ENCODE measurements around the gene SYPL2. TPM values are rescaled to one million over a fixed set of nuclear protein-coding genes. Genes with fewer than 3 reads are reported as not detected.
"Not testable (repeated sequence)": the region's sequence is repeated elsewhere in the genome, so short reads cannot be mapped to it uniquely, and the experiment has no call there.

Gene SYPL2
- 1 to 10 TPM in 1 of 5 donors, under 1 TPM in 4; 0.13 to 9.0 (median 0.26) TPM for polyA plus RNA-seq (ENCODE audit: insufficient read depth in 1 of 5, insufficient read length in 5 of 5, low replicate concordance in 1 of 5)
- long read RNA-seq, donor 1 = 0 reads
- long read RNA-seq, donor 2 = 0 reads
- long read RNA-seq, donor 3 = 0 reads
- long read RNA-seq, donor 4 = 0 reads
- long read RNA-seq, donor 5 = 0 reads
- long read RNA-seq, donor 6, partial matches to known transcripts = 0 of 1 reads
- long read RNA-seq, donor 6, other reads (novel, unspliced or antisense) = 0 of 1 reads
- long read RNA-seq, donor 7 = 0 reads
- long read RNA-seq, donor 8 = 0 reads

- no peak for DNase-seq
These were observed at the start of gene SYPL2 for GRCh38 chr1:109466452-109467300. Gene SYPL2 (plus strand): TSS chr1:109466546. CDS start chr1:109466844, 298 bp downstream.

GRCh38 chr1:109423498-109423897 lies 42.8 kb upstream of the SYPL2 start:
- no peak for DNase-seq

DNA sequence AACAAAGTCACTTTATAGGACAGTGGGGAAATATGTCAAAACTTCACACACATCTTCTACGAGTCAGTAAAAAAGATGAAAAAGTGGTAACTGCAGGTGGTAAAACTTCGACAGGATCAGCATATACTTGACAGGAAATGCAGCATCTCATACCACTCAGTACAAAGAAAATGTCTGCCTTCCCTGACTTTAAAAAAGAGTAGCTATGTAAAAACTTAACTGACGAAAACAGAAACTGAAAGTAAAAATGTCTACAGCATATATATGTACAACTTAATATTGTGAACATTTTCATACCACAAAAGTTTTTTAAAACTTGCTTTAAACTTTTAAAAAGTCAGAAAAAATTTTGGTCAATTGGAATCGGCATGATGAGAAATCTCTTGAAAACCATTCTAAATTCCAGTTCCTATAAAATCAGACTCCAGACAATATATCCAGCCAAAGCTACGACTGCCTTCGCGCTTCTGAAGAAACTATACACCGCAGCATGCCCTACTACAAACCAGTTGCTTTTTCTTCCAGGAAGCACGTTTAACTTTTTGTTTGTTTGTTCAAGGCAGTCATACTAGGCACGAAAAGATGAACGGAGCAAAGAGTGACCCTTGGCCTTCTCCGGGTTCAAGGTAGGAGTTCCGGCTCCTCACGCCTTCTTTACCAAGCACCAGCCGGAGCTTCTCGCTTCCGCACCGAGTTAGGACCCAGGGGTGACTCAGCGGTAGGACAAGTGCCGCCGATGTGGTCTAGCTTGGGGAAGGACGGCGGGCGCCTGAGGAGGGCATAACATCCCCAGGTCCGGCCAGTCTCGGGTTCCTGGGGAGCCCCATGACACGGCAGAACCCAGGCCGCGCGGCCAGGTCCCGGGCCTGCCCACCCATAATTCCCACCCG lies 40.7 kb upstream of the SYPL2 start:
- DNase-seq = peak in 1 of 2 donors; percentile 30

DNA sequence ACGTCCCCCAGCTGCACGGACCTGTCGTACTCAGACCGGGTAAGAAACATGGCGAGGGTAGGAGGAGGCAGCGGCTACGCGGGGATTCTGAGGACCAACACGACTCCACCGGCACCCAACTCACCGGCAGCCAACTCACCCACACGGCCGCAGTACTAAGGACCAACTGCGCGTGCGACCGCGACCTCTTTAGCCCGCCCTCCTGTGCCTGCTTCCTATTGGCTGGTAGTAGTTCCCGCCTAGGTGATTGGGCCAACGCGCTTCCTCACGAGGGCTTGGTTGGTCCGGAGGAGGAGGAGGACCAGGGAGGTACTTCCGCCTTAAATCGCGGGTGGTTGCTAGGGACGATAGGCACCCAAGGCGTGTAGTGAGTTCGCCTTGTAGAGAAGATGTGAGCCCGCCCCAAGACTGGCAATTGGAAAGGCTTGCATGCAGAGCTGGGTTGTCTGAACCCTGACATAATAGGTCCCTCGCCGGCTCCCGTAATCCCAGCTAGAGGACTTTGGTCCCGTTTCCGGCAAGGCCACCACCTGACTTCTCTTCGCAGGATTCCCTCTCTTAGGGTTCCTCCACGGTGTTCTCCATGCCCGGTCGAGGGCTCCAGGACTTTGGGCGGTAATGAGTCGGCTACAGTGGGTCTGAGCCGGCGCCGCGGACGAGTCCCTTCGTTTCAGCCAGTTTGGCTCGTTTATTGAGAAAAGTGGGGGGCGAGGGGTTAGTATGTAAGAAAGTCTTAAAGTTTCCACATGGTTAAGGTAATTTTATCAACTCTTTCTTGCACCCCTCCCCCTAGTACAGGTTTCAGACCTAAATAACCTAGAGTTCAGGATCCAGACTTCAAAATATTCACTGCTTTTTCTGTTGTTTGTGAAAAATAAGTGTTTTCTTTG lies 39.8 kb upstream of the SYPL2 start, which contains the start of gene PSMA5:
Gene PSMA5, minus strand, starts transcription at position 168 of the 890 bp plus-strand sequence. Its CDS starts 118 bp downstream, at position 50.
- peak; percentile 94 to 95 for DNase-seq

GRCh38 chr1:109427171-109427467 lies 39.2 kb upstream of the SYPL2 start:
- peak in 1 of 2 donors; percentile 7 for DNase-seq

DNA sequence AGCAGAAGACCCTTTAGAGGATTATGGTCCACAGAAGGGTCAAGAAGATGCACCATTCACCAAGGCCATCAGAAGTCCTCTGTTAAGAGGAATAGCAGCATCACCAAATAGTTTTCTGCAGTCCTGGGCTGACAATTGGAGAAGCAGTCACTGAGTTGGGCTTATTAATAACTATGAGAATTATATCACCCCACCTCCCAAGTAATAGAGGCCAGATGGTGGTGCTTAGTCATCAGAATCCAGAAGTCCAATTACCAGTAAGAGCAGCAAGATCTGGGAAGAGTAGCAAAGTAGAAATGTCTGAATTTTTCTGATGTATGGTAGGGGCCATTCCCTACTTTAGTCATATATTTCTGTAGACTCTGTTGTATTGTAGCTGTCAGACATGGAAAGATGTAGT lies 34.0 kb upstream of the SYPL2 start:
- DNase-seq = no peak

- DNase-seq = no peak
These were observed 33.0 kb upstream of the SYPL2 start for GRCh38 chr1:109433322-109433721.

DNA sequence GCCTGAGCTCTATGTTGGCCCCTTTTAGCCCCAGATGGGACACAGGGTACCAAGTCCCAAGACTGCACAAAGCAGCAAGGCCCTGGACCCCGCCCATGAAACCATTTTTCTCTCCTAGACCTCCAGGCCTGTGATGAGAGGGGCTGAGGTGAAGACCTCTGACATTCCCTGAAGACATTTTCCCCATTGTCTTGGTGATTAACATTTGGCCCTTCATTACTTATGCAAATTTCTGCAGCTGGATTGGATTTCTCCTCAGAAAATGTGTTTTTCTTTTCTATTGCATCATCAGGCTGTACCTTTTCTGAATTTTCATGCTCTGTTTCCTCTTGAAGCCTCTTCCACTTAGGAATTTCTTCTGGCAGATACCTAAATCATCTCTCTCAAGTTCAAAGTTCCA lies 31.9 kb upstream of the SYPL2 start:
- DNase-seq = no peak

GRCh38 chr1:109438798-109439297 lies 27.5 kb upstream of the SYPL2 start:
- no peak for DNase-seq

- no peak for DNase-seq
These were observed 25.3 kb upstream of the SYPL2 start for GRCh38 chr1:109441069-109441468.

- no peak for DNase-seq
These were observed 22.9 kb upstream of the SYPL2 start for GRCh38 chr1:109443476-109443875.

- no peak for DNase-seq
These were observed 22.0 kb upstream of the SYPL2 start for GRCh38 chr1:109444346-109444745.

GRCh38 chr1:109445949-109446695 lies 20.2 kb upstream of the SYPL2 start:
- DNase-seq = not testable (repeated sequence)

- no peak for DNase-seq
These were observed 18.8 kb upstream of the SYPL2 start for GRCh38 chr1:109447524-109447923.

- DNase-seq = no peak
These were observed 11.7 kb upstream of the SYPL2 start for GRCh38 chr1:109454497-109455133.

DNA sequence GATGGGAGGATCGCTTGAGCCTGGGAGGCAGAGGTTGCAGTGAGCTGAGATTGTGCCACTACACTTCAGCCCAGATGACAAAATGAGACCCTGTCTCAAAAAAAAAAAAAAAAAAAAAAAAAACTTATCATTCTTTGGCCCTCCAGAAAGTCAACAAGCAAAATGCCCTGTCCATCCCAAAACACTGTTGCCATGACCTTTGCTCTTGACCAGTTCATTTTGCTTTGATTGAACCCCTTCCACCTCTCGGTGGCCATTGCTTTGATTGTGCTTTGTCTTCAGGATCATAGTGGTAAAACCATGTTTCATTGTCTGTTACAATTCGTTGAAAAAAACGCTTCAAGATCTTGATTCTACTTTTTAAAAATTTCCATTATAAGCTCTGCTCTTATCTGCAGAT lies 8.5 kb upstream of the SYPL2 start:
- DNase-seq = no peak

- no peak for DNase-seq
These were observed 258 bp upstream of the SYPL2 start for GRCh38 chr1:109466125-109466451.

DNA sequence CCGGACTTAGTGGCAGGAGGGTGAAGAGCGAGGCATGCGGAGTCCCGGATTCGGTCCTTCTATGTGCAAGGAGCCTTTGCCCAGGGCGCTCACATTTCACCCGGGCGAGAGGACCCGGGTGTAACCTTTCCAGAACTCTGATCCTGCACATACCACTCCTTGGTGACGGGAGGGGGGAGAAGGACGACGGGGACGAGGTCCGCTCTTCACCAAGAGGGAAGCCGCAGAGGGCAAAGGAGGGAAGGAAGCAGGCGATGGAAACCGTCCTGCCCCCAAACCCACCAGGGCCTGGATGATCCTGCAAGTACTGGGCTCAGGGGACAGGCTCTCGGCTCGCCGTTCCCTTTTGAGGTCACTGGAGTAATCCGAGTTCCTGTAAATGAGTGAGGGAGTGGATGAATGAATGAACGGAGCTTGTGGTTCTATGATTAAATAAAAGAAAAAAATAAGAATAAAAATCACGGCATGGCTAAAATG lies 993 bp downstream of the SYPL2 start:
- DNase-seq = no peak

GRCh38 chr1:109468061-109468460 lies 1.7 kb downstream of the SYPL2 start:
- DNase-seq = no peak

DNA sequence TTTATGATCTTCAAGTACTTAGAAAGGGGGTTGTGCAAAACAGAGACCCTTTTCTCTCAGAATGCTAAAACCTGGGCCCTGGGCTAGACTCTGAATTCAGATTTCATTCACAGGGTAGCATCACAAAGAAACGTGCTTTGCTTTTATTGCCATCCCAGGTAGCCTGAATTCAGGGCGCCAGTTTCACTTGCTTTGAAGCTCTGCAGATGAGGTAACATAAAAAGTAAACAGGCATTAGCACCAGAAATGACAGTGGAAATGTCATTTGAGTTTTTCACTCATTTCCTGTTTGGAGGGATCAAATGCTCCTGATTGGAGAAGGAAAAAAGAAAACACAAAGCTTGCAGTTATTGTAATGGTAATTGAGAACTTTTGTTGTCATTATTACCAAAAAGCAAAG lies 2.6 kb downstream of the SYPL2 start:
- no peak for DNase-seq
